Testis (tissue), 3 donors: Measurements from ENCODE around the gene PLEKHM2. TPM values are rescaled to one million over a fixed set of nuclear protein-coding genes. Genes with fewer than 3 reads are reported as not detected.

ENCODE experiments used
- DNase-seq: peaks from one replicate; pipeline ENCODE4 v3.0.0-alpha.2; 2019
- H3K27ac ChIP-seq, 2 donors: fragments of 200-600 bp; sonication (generic); one replicate each; pipeline ENCODE4 v1.5.1; 2019
- H3K27me3 ChIP-seq: fragments of 200-600 bp; sonication (generic); one replicate; pipeline ENCODE4 v1.5.1; 2019
- H3K36me3 ChIP-seq: fragments of 200-600 bp; sonication (generic); one replicate; pipeline ENCODE4 v1.5.1; 2017; ENCODE audit warnings: low read depth; ENCODE audit errors: missing control alignments
- H3K4me1 ChIP-seq: fragments of 200-600 bp; sonication (generic); one replicate; pipeline ENCODE4 v1.5.1; 2019
- H3K4me3 ChIP-seq, 2 donors: fragments of 200-600 bp; sonication (generic); one replicate each; pipeline ENCODE4 v1.5.1; 2017 to 2019
- H3K9me3 ChIP-seq: fragments of 200-600 bp; sonication (generic); one replicate; pipeline ENCODE4 v1.5.1; 2017
- POLR2A ChIP-seq: fragments of 450-650 bp; IDR thresholded peaks from one replicate; pipeline ENCODE4 v1.6.1; 2017; ENCODE audit warnings: antibody characterized with exemption, mild to moderate bottlenecking, moderate library complexity
- WGBS, 2 donors: methylation state at CpG; one replicate each; pipeline ENCODE4 v1.1.5; 2018; 5-methylcytosine and 5-hydroxymethylcytosine counted together
- intact Hi-C: fragments of 100-400 bp; cut with DNase I; formaldehyde crosslinking; loops from one replicate; pipeline ENCODE4 v1.15.1; 2023; ENCODE audit warnings: low total_unique reads
- polyA plus RNA-seq: library from polyadenylated mRNA; stranded (reverse); fragments of 350-450 nt; fragmentation: Illumina TruSeq; extraction: RNeasy Lipid Tissue Mini Kit (QIAGEN cat#74804); gene quantifications from one replicate; pipeline ENCODE4 v1.2.3, GENCODE V29; 2014; ENCODE audit warnings: low read depth, low replicate concordance; ENCODE audit not compliant: insufficient read depth
- total RNA-seq, 2 donors: library from RNA; depleted of rRNA; stranded (reverse); fragments of >200 nt; gene quantifications; one replicate each; pipeline ENCODE4 v1.2.3, GENCODE V29; 2016
- TF ChIP-seq, protein P1 (sequence below), 3 experiments: fragments of 450-650 bp in 2 of 3; fragments of 200-600 bp in 1 of 3; sonication (generic) in 1 of 3; IDR thresholded peaks; one replicate each; pipeline ENCODE4 v1.5.1; 2016 to 2019; ENCODE audit warnings: antibody characterized with exemption in 3 of 3, mild to moderate bottlenecking in 2 of 3, moderate library complexity in 1 of 3

The PLEKHM2 gene
- total and polyA plus RNA-seq, 3 donors from 2014 or later: 61.9 to 98.4 (median 70.2) TPM

DNA sequence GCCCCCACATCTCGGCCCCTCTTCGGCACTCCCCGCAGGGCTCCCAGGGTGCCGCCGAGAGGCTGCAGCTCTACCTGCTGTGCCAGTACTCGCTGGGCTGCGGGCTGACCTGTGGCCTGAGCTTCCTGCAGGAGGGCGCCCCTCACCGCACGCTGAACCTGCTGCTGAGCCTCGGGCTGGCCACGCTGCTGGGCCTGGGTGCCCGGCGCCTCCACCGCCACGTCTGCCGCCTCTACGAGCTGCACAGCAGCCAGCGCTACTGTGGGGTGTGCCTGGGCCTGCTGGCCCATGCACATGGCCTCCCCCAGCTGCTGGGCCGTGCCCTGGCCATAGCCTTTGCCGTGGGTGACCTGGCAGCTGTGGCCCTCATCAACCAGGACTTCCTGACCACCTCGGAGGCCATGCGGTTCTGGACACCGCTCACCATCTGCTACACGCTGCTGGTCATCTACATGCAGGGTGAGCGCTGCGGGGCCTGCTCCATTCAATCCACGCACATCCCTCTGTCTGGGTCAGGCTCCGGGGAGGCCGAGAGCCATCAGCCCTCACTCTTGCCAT lies 60.1 kb downstream of the PLEKHM2 start:
- peaks cover 3% of the 10 kb centered on the region for H3K4me1 ChIP-seq
- DNase-seq: no peak
- intact Hi-C loops: no loop called here
- H3K27ac ChIP-seq: no peak overlapping the region
- no peaks in the 10 kb centered on the region for H3K36me3 ChIP-seq
- H3K4me3 ChIP-seq: no peak overlapping the region
- WGBS, 2 donors: 86 to 89% methylated on average over 11 to 18 of the region's 30 CpGs
- H3K9me3 ChIP-seq: no peaks in the 10 kb centered on the region
- no peaks in the 10 kb centered on the region for H3K27me3 ChIP-seq
- no peak for TF ChIP-seq POLR2A
- TF ChIP-seq, protein P1, sequence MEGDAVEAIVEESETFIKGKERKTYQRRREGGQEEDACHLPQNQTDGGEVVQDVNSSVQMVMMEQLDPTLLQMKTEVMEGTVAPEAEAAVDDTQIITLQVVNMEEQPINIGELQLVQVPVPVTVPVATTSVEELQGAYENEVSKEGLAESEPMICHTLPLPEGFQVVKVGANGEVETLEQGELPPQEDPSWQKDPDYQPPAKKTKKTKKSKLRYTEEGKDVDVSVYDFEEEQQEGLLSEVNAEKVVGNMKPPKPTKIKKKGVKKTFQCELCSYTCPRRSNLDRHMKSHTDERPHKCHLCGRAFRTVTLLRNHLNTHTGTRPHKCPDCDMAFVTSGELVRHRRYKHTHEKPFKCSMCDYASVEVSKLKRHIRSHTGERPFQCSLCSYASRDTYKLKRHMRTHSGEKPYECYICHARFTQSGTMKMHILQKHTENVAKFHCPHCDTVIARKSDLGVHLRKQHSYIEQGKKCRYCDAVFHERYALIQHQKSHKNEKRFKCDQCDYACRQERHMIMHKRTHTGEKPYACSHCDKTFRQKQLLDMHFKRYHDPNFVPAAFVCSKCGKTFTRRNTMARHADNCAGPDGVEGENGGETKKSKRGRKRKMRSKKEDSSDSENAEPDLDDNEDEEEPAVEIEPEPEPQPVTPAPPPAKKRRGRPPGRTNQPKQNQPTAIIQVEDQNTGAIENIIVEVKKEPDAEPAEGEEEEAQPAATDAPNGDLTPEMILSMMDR (IDR thresholded peaks at IDR 0.05): no peak

DNA sequence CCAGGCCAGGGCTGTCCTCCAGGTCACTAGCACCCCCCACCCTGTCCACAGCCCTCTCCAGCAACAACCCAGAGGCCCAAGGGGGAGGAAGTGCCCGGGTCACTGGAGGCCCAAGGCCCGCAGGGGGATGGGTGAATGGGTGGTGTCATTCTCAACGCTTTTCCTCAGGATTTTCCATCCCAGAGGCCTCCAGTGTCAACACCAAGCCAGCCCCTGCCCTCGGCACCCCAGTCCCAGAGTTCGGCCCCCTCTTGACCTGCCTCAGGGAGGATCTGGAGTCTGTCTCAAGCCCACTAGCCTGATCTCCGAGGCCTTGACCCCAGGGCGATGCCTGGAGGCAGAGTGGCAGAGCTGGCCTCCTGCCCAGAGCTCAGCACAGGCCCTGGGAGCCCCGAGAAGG lies 63.3 kb downstream of the PLEKHM2 start:
- no peak for TF ChIP-seq POLR2A
- TF ChIP-seq, protein P1 (IDR thresholded peaks at IDR 0.05): no peak
- no peak overlapping the region for H3K4me3 ChIP-seq
- peaks cover 9% of the 10 kb centered on the region for H3K4me1 ChIP-seq
- no peak overlapping the region for H3K27ac ChIP-seq
- H3K9me3 ChIP-seq: no peaks in the 10 kb centered on the region
- H3K27me3 ChIP-seq: no peaks in the 10 kb centered on the region
- intact Hi-C loops: no loop called here
- no peaks in the 10 kb centered on the region for H3K36me3 ChIP-seq
- DNase-seq: no peak
- WGBS, 2 donors: 60 to 82% methylated on average over 3 to 8 of the region's 8 CpGs

DNA sequence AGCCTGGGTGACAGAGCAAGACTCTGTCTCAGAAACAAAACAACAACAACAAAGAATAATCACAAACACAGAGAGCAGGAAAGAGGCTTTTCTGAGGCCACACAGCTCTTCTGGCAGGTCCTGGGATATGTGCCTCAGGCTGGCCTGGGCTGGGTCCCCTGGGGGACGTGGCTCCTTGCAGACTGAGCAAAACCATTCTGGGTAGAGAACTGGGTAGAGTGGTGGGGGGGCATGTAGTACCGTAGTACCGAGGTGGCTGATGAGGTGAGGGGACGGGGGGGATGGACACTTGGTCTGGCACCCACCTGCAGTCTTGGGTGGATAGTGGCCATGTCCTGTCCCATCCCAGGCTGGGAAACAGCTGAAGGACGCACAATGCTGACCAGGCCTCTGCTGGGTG lies 64.1 kb downstream of the PLEKHM2 start:
- H3K4me1 ChIP-seq: peaks cover 9% of the 10 kb centered on the region
- no peak for DNase-seq
- no peak overlapping the region for H3K27ac ChIP-seq
- H3K4me3 ChIP-seq: no peak overlapping the region
- WGBS, 2 donors: 87 to 89% methylated on average over 4 to 5 of the region's 5 CpGs
- TF ChIP-seq, protein P1 (IDR thresholded peaks at IDR 0.05): no peak
- TF ChIP-seq POLR2A: no peak
- intact Hi-C loops: no loop called here
- H3K27me3 ChIP-seq: no peaks in the 10 kb centered on the region
- H3K36me3 ChIP-seq: no peaks in the 10 kb centered on the region
- no peaks in the 10 kb centered on the region for H3K9me3 ChIP-seq

DNA sequence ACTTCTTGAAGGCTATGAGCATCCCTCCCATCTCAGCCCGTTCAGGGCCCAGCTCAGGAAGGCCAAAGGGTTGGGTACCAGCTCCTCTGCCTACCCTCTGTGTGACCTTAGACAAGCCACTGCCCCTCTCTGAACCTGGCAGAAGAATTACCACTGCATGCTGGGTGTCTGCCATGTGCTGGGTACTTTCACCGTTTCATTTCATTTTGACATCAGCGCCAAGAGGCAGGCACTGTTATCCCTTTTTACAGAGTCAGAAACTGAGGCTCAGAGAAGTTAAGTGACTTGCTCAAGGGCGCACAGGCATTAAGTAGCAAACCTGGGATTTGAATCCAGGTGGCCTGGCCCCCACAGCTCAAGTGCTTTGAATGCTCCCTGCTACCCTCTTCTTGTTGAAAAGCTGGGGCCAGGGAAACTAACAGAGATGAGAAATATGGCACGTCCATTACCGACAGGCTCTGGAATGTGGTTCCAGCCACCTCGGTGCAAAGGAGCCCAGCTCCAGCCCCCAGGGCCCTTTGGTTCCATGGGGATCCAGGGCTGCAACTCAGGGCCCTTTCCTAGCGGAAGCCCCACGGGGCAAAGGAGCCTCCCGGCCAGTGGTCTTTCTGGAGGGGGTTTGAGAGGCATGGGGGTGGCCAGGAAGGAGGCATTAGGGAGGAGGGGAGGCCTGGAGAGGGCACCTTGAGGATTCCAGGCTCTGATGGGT lies 64.7 kb downstream of the PLEKHM2 start:
- WGBS, 2 donors: 88 to 93% methylated on average over 10 of the region's 10 CpGs
- no peak for DNase-seq

More for the DNA sequence above, 64.7 kb downstream of the PLEKHM2 start:
- Histone ChIP-seq H3K27ac (no peak overlapping the region), H3K27me3 (no peaks in the 10 kb centered on the region), H3K4me1 (peaks cover 9% of the 10 kb centered on the region), H3K4me3 (no peak overlapping the region), H3K36me3 (no peaks in the 10 kb centered on the region), H3K9me3 (no peaks in the 10 kb centered on the region)
- intact Hi-C loops: no loop called here
- no peak for TF ChIP-seq POLR2A
- TF ChIP-seq, protein P1 (IDR thresholded peaks at IDR 0.05): no peak
